Measurements from ENCODE around the gene OCA2.

Gene OCA2

GRCh38 chr15:28109626-28110455 is 10.7 kb upstream of the OCA2 start:
- TF ChIP-seq CTCF (IDR thresholded peaks at IDR 0.05), result no peak

GRCh38 chr15:28107904-28108275 is 8.8 kb upstream of the OCA2 start:
- no peak for TF ChIP-seq CTCF (IDR thresholded peaks at IDR 0.05)

GRCh38 chr15:28107111-28107903 is 8.2 kb upstream of the OCA2 start:
- TF ChIP-seq CTCF (IDR thresholded peaks at IDR 0.05), result no peak

GRCh38 chr15:28106294-28107110 is 7.4 kb upstream of the OCA2 start:
- TF ChIP-seq CTCF (IDR thresholded peaks at IDR 0.05), result no peak

- TF ChIP-seq CTCF (IDR thresholded peaks at IDR 0.05), result no peak
Observed at GRCh38 chr15:28105793-28106192, 6.7 kb upstream of the OCA2 start.

- TF ChIP-seq CTCF (IDR thresholded peaks at IDR 0.05), result no peak
Observed at GRCh38 chr15:28105224-28105791, 6.2 kb upstream of the OCA2 start.

- TF ChIP-seq CTCF (IDR thresholded peaks at IDR 0.05), result no peak
Observed at GRCh38 chr15:28104326-28104725, 5.2 kb upstream of the OCA2 start.
